ENCODE measurements around the gene FIGN.

The FIGN gene

GRCh38 chr2:163606878-163607277, 128.9 kb downstream of the FIGN start:
- DNase-seq: no peak

DNA sequence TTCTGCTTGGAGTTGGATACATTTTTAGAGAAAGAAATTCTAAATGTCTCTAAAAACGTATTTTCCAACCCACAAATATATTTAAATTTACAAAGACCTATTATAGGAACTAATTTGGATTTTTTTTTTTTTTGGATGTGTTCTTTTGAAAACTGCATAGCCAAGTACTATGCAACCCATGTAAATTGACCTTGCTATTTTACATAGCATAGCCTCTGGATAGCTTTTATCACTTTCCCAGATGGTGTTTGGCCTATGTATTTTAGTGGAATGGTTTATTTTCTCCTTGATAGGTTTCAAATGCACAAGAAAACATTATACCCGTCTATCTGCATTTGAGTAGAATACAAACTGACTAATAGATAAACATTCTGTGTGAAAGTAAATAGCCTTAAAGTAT, 130.0 kb downstream of the FIGN start:
- DNase-seq: no peak

DNA sequence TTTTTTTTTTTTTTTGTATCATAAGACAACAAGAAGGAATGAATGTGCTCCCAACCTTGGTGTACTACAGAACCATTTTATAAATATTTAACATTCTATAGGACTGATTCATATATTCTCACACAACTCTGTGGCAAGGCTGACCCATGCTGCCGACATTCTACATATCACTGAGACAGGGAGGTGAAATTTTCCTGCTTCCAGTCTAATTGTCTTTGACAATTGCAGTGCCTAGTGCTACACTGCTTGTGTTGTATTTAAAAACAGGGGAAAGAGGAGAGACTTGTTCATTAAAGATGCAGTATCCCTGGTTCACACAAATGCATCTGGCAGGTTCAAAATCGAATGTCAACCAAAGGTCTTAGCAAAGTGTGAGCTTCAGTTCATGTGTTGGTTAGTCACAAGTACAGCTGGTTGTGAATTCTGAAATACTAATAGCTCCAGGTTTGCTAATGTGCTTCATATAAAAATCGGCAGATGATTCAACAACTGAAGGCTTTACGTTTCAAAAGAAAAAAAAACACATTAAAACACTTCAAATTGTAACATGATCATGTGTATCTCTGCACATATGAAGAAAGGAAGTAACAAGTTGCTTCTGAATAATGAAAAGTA, 130.8 kb downstream of the FIGN start:
- DNase-seq: no peak

GRCh38 chr2:163602196-163602595, 133.6 kb downstream of the FIGN start:
- no peak for DNase-seq

GRCh38 chr2:163601377-163601776, 134.4 kb downstream of the FIGN start:
- no peak for DNase-seq

DNA sequence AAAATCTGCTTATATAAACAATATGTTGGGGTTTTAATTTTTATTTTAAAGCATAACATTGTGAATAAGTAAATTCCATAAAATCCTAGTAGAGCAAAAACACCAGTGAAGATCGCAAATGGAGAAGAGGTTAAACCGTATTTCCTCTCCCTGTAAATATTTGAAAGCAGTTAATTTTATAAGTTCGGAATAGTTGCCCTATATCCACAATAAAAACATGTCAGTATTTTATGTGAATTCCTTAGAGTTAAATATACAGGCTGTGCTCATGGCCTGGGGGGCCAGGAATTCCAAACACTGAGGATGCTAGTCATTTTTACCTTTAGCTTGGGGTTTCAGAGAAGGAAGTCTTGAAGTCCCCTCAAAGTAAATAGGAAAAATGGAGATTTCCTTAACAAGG, 135.0 kb downstream of the FIGN start:
- DNase-seq: no peak

- no peak for DNase-seq
Observed at GRCh38 chr2:163595028-163595427, 140.8 kb downstream of the FIGN start.

DNA sequence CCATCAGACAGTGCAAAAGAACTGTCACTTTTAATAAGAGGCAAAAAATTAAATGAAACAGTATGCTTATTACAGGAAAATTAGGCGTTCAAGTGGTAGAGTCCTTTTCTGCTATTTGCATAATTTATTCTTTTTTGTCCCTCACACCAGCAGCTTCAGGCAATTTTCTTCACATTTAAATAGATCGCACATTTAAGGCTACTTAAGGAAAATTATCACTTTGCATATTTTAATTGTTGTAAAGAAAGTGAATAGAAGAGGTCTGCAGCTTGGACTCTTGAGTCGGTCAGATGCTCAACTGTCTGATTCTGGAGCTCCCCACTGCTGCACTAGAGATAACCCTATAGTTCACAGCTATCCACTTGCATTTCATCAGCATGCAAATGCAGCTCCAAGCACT, 141.3 kb downstream of the FIGN start:
- no peak for DNase-seq

DNA sequence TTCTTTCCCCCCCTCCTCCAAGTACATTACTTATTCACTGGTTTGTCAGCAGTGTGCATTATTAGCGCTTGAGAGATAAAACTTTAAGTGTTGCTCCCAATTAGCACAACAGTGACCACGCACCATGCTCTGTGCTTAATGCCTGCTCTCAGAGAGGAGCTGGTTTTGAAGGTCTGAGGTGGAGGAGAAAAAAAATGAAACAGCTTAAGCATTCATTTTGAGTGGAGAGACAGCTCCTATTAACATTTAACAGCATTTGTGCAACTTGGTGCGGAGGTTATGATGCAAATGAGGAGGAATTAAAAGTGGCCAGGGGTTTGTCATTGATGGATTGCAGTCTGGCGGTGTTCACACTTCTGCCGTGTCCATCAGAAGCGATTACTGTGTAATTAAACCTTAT, 141.8 kb downstream of the FIGN start:
- no peak for DNase-seq

DNA sequence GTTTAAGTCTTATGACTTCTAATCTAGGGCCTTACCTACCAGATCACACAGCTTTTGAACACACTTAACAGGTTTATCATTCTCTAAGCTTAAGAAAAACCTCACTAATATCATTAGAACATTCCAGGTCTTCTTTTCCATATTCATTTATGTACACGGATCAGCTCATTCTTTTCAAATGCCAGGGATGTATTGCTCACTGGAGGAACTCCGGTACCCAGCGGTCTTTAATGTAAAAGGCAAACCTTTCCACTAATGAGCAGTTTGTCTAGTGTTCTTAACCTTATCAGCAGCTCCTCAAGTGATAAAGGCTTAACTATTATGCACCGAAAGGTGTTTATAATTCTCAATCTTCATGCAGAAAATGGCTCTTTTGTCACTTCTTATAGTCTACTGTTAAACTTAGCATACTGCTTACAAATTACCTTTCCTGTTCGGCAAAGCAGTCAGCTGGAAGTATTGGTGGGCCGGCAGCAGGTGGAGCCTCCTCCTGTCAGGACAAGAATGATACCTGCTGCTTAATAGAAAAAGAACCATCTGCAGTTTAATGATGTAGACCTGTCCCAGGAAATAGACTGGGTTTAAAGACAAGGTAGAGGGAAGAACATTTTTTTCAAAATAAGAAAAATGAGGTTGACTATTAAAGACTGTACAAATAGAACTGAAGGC, 142.7 kb downstream of the FIGN start:
- no peak for DNase-seq

- DNase-seq: no peak
Observed at GRCh38 chr2:163591461-163591860, 144.3 kb downstream of the FIGN start.

DNA sequence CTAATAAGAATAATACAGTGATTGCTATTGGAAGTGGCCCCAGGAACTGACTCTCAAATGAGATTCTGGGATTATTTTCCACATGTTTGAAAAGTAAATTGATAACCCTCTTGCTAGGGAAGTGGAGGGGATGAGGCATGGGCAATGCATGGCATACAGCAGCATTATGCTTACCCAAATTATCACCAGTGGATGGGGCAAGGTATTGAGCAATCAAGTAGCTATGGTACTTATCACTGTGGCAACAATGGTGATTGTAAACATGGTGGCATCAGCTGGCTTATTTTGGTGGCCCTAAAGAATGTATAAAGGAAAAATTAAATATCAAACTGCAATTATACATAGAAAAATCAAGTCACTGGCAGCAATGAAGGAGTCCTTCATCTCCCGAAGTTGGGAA, 155.1 kb downstream of the FIGN start:
- no peak for DNase-seq

DNA sequence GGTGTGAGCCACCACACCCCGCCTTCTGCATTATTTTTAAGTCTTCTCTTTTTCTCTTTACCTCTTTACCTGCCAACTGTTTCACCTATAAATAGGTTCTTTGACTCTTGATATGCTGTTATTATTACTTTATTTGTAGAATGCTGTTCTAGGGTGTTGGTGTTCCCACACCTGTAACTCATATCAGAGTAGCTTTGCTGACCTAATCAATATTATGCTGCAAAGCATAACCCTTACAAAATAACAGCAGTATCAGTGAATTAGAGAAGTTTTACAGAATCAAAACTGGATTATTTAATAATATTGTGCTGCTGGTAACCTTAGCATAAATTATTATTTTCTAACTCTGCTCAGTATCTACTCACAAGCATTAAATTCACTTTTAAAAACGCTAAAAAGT, 161.5 kb downstream of the FIGN start:
- DNase-seq: no peak

- DNase-seq: no peak
Observed at GRCh38 chr2:163573652-163574051, 162.2 kb downstream of the FIGN start.

GRCh38 chr2:163572850-163573249, 163.0 kb downstream of the FIGN start:
- DNase-seq: no peak

DNA sequence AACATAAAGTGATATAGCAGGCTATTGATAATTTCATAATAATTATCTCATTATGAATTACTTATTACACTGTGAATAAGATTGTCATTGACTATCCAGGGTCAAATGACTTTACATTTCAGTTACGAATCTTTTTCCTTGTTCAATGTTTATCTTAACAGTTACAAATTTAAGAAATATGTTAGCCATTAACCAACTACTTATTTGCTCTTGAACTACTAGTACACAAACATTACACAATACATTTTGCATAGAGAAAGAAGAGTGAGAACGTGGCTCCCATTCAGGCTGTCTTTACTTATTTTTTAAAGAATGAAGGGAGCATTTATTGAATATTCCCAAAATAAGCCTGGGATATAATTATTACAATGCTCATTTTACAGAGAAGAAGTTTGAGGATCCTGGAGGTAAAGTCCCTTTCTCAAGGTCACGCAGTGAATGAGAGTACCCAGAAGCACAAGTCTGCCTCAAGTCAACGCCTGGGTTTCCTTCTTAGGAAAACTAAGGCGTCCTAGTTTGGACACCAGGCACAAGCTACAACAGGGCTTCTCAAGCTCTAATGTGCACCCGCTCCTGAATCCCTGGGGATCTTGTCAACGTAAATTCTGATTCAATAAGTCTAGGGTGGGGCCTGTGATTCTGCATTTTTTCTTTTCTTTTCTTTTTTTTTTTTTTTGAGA, 164.2 kb downstream of the FIGN start:
- DNase-seq: no peak

GRCh38 chr2:163570391-163570790, 165.4 kb downstream of the FIGN start:
- DNase-seq: no peak

GRCh38 chr2:163565192-163565591, 170.6 kb downstream of the FIGN start:
- no peak for DNase-seq

DNA sequence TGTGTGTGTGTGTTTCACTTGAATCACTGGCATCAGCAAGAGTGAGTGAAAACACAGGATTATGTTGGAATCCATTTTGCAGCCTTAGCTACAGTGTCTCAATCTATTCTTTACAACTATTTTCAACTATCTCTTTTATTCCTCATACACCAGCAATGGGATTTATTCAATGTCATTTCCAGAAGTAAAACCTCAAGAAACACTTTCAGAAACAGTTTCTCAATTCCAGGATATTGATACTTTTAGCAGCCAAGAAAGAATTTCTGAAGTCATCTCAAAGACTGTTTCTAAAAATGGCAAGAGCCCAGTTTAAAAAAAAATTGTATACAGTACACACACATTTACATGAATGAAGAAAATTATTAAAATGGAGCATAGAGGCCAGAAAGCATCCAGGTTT, 171.6 kb downstream of the FIGN start:
- no peak for DNase-seq

GRCh38 chr2:163563336-163563735, 172.5 kb downstream of the FIGN start:
- no peak for DNase-seq

- no peak for DNase-seq
Observed at GRCh38 chr2:163558251-163559021, 177.4 kb downstream of the FIGN start.

- DNase-seq: no peak
Observed at GRCh38 chr2:163556511-163556910, 179.3 kb downstream of the FIGN start.

- DNase-seq: no peak
Observed at GRCh38 chr2:163554864-163555263, 180.9 kb downstream of the FIGN start.

DNA sequence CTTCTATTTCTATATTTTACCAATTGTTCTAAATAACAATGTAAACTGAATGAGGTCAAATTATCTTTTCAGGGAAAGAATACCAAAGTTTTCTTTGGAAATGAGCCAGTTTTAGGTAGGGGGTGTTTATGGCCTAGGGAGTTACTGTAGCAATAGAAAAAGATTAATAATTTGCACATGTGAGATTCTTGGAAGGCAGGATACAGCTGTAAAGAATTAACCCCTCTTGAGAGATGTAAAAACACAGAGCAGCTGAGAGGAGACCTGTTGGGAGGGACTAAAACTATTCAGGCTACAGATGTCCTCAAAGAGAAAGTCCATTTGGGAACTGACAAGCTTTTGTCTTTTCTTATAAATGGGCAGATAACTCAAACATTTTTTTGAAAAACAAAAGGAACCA, 182.2 kb downstream of the FIGN start:
- DNase-seq: no peak

Measured in activated gamma-delta T cell treated with Interleukin-2 at 50 U/mL for 16 hours (primary cell).